Kidney epithelial cell (primary cell): Measurements from ENCODE around the gene ATXN7L1. TPM values are rescaled to one million over a fixed set of nuclear protein-coding genes. Genes with fewer than 3 reads are reported as not detected.

Source experiments
- DNase-seq: peaks from one replicate; pipeline ENCODE4 v3.0.0-alpha.2; 2010; ENCODE audit warnings: low read depth
- H3K27me3 ChIP-seq: 2 replicates; pipeline ENCODE4 v1.6.0; 2011; ENCODE audit warnings: low read length; ENCODE audit not compliant: control insufficient read depth, insufficient read depth
- H3K36me3 ChIP-seq: 2 replicates; pipeline ENCODE4 v1.5.1; 2011; ENCODE audit warnings: low read length; ENCODE audit not compliant: control insufficient read depth, insufficient read depth
- H3K4me3 ChIP-seq: 2 replicates; pipeline ENCODE4 v1.5.1; 2011; ENCODE audit warnings: low read depth, mild to moderate bottlenecking, control low read depth, low read length
- total RNA-seq: library from RNA; depleted of rRNA; stranded (reverse); fragments of >200 nt; gene quantifications from 2 replicates; pipeline ENCODE4 v1.2.3, GENCODE V29; 2015
- TF ChIP-seq, protein P1 (sequence below): IDR thresholded peaks from 2 replicates; pipeline ENCODE4 v1.5.1; 2011; ENCODE audit warnings: mild to moderate bottlenecking, moderate library complexity, low read length, control low read depth, inconsistent platforms; ENCODE audit not compliant: insufficient read depth, poor library complexity, severe bottlenecking

ATXN7L1 gene
- total RNA-seq, 1 donor from 2014 or later: 2.4 TPM

DNA sequence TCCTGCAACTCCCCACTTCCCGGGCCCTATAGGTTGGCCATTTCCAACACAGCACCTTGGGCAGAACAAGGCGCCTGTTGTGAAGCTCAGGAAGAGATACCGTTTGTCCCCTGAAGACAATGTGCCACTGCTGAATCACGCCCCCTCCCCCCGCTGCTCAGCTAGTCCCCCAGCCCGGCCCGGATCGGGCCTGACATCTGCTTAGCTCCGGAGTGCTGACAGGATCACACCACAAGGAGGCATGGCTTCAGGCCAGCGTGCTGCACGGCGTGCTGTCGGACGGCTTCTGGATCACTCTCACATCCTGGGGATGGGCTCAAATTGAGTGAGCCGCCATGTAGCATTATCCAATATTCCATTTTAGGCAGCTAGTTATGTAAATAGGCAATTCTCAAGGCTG lies 233.0 kb downstream of the ATXN7L1 start:
- DNase-seq: no peak
- Histone ChIP-seq H3K4me3 (no peak overlapping the region), H3K36me3 (no peaks in the 10 kb centered on the region), H3K27me3 (no peaks in the 10 kb centered on the region)
- TF ChIP-seq, protein P1, sequence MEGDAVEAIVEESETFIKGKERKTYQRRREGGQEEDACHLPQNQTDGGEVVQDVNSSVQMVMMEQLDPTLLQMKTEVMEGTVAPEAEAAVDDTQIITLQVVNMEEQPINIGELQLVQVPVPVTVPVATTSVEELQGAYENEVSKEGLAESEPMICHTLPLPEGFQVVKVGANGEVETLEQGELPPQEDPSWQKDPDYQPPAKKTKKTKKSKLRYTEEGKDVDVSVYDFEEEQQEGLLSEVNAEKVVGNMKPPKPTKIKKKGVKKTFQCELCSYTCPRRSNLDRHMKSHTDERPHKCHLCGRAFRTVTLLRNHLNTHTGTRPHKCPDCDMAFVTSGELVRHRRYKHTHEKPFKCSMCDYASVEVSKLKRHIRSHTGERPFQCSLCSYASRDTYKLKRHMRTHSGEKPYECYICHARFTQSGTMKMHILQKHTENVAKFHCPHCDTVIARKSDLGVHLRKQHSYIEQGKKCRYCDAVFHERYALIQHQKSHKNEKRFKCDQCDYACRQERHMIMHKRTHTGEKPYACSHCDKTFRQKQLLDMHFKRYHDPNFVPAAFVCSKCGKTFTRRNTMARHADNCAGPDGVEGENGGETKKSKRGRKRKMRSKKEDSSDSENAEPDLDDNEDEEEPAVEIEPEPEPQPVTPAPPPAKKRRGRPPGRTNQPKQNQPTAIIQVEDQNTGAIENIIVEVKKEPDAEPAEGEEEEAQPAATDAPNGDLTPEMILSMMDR: no peak

DNA sequence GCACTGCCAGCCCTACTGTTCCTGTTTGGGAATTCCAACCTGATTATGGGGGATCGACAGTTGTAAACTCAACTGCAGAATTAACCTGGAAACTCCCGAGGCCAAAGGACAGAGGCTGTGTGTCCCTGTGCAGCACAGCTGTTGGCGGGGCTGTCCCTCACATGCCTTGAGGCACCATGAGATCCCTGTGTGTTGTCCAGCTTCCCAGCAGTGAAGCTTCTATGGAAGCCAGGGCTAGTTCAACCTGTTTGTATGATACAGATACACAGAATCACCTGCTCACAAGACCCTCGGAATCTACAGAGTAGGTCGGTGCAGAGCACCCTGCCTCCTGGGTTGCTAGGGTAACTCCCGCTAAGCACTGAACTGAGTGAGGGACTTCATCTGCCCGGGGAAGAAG lies 234.1 kb downstream of the ATXN7L1 start:
- TF ChIP-seq, protein P1: no peak
- Histone ChIP-seq H3K36me3 (no peaks in the 10 kb centered on the region), H3K27me3 (no peaks in the 10 kb centered on the region), H3K4me3 (no peak overlapping the region)
- DNase-seq: no peak

DNA sequence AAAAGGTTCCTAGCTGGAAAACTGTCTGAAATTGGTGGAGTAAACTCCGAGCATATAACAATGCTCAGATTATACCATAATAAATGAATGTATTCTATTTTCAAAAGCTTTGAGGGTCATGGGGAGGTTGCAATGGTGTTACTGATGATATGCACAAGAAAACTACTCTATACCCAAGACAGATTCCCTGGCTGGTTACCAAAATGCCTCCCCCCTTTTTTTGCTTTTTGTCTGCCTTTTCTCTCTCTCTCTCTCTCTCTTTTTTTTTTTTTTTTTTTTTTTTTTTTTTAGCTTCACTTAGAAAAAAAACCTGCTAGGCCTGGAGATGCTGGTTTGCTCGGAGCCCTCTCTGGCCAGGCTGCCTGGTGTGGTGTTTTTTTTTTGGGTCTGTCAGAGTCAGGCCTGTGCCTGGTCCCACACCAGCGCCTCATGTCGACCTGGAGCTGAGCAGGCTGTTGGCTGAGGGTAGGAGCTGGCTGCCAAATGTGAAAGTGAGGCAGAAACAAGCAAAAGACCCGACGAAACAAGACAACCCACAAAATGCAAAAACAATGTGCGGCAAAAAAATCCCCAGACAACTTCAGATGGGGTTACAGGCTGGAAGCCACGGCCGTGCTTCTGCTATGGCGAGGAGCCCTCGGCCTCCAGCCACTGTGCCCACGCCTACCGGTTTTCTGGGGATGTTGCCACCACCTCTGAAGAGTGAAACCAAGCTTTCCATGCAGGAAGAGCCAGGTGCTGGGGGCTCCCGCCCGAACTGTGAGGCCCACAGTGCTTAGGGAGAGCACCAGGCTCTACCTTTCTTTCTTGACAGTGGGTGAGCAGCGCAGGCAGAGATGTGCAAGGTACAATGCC lies 235.2 kb downstream of the ATXN7L1 start:
- Histone ChIP-seq H3K36me3 (no peaks in the 10 kb centered on the region), H3K4me3 (no peak overlapping the region), H3K27me3 (no peaks in the 10 kb centered on the region)
- DNase-seq: no peak
- TF ChIP-seq, protein P1: no peak

DNA sequence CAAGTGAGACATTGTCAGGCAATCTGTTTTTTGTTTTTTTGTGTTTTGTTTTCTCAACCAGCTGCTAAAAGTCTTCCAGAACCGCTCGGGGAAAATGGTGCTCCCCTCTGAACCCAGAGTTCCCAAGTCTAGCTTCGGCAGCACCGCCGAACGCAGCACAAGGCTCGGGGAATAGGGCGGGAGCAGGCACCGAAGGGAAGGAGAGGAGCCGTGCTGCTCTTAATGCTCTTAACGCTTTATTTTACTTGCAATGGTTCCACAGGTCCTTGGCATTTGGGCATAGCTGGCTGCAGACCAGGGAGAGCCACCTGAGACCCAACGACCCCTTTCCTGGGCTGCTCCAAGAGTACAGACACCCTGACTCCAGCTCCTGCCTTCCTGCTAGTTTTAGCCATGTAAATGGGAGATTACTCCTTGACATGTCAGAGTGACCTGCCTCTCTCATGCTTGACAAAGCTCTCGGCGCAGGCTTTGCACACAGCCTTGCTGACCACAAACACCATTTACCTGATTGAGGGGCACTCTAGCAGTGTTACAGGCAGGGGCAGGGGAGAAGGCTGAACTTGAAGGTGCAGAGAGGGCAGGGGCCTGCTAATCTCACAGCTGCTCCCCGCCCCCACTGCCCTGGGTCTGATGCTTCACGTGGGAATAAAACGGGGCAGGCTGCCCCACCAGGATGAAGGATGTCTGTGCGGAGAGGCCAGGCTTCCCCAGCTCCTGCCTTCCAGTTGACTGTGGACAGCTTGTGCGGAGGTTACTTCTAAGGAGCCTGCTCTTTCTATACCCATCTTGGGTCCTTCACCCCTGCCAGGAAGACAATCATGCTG lies 236.5 kb downstream of the ATXN7L1 start:
- no peaks in the 10 kb centered on the region for H3K36me3 ChIP-seq
- DNase-seq: no peak
- no peak overlapping the region for H3K4me3 ChIP-seq
- no peaks in the 10 kb centered on the region for H3K27me3 ChIP-seq
- TF ChIP-seq, protein P1: no peak

DNA sequence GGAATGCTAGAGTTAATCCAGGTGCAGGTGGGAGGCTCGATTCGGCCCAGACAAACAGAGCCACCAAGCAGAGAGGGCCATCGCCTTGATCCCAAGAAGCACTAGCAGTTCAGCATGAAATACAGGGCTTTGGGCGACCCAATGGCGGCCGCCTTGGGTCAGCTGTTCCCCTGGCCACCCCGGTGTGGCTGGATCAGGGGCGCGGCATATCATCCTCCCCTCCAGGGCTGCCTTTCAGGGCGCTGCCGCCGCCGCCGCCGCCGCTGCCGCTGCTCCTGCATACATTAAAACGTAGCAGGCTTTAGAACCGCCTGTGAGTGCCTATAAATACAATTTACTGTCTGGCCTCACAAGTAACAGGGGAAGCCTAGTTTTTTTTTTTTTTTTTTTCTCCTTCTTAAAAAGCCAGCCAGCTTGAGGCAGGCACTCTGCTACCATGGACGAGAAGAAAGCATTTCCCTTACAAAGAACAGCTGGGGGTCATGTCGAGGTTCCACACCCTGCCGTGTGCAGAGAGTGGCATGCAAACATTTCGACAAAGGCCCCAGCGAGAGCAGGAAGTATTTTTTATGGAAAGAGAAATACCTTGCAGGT lies 237.4 kb downstream of the ATXN7L1 start:
- TF ChIP-seq, protein P1: no peak
- Histone ChIP-seq H3K27me3 (no peaks in the 10 kb centered on the region), H3K4me3 (no peak overlapping the region), H3K36me3 (no peaks in the 10 kb centered on the region)
- DNase-seq: no peak
